HG02870 (cell line): ENCODE measurements around the gene CDKN1A.
A peak's percentile ranks its signal among the peaks of the same experiment; 100 is the strongest.
"Not testable (repeated sequence)": the region's sequence is repeated elsewhere in the genome, so short reads cannot be mapped to it uniquely, and the experiment has no call there.

Source experiments
- ATAC-seq: cut with Tn5 transposase; IDR thresholded peaks from one replicate; pipeline ENCODE4 v1.9.1; 2021; ENCODE audit warnings: mild to moderate bottlenecking, moderate library complexity; ENCODE audit not compliant: unreplicated experiment

CDKN1A gene

GRCh38 chr6:36678488-36679042, at the start of gene CDKN1A:
CDKN1A (plus strand) TSS chr6:36678714; CDS start chr6:36684102, 5,388 bp downstream.
- peak; percentile 40 for ATAC-seq

GRCh38 chr6:36629784-36630183, 48.7 kb upstream of the CDKN1A start:
- ATAC-seq = no peak

- no peak for ATAC-seq
Measured at GRCh38 chr6:36631326-36632011, 47.0 kb upstream of the CDKN1A start.

GRCh38 chr6:36633370-36633769, 45.1 kb upstream of the CDKN1A start:
- no peak for ATAC-seq

GRCh38 chr6:36633915-36634314, 44.6 kb upstream of the CDKN1A start:
- no peak for ATAC-seq

GRCh38 chr6:36634317-36635108, 44.0 kb upstream of the CDKN1A start:
- ATAC-seq = no peak

GRCh38 chr6:36636283-36636682, 42.2 kb upstream of the CDKN1A start:
- ATAC-seq = no peak

GRCh38 chr6:36636687-36637418, 41.7 kb upstream of the CDKN1A start:
- no peak for ATAC-seq

- no peak for ATAC-seq
Measured at GRCh38 chr6:36638579-36638978, 39.9 kb upstream of the CDKN1A start.

GRCh38 chr6:36639171-36639808, 39.2 kb upstream of the CDKN1A start:
- no peak for ATAC-seq

GRCh38 chr6:36641543-36641942, 37.0 kb upstream of the CDKN1A start:
- no peak for ATAC-seq

- ATAC-seq = no peak
Measured at GRCh38 chr6:36642913-36643817, 35.3 kb upstream of the CDKN1A start.

- ATAC-seq = no peak
Measured at GRCh38 chr6:36643977-36644376, 34.5 kb upstream of the CDKN1A start.

- no peak for ATAC-seq
Measured at GRCh38 chr6:36649086-36649485, 29.4 kb upstream of the CDKN1A start.

GRCh38 chr6:36649701-36650484, 28.6 kb upstream of the CDKN1A start:
- no peak for ATAC-seq

GRCh38 chr6:36650848-36651478, 27.6 kb upstream of the CDKN1A start:
- ATAC-seq = peak; percentile 67

GRCh38 chr6:36651659-36652379, 26.7 kb upstream of the CDKN1A start:
- no peak for ATAC-seq

GRCh38 chr6:36654469-36654868, 24.0 kb upstream of the CDKN1A start:
- ATAC-seq = not testable (repeated sequence)
